GM19452 (cell line): ENCODE measurements around the gene TMTC4.

Source experiments
- ATAC-seq: cut with Tn5 transposase; IDR thresholded peaks from one replicate; pipeline ENCODE4 v1.9.1; 2021; ENCODE audit not compliant: unreplicated experiment

The TMTC4 gene

GRCh38 chr13:100667894-100668293 is 6.7 kb downstream of the TMTC4 start:
- ATAC-seq = no peak

- no peak for ATAC-seq
These were observed 8.5 kb downstream of the TMTC4 start for GRCh38 chr13:100666124-100666523.

GRCh38 chr13:100665403-100665802 is 9.2 kb downstream of the TMTC4 start:
- ATAC-seq = no peak

GRCh38 chr13:100664171-100664900 is 10.3 kb downstream of the TMTC4 start:
- ATAC-seq = no peak

- no peak for ATAC-seq
These were observed 12.0 kb downstream of the TMTC4 start for GRCh38 chr13:100662468-100663211.

- no peak for ATAC-seq
These were observed 13.8 kb downstream of the TMTC4 start for GRCh38 chr13:100660761-100661160.

GRCh38 chr13:100659578-100659977 is 15.0 kb downstream of the TMTC4 start:
- ATAC-seq = no peak

- ATAC-seq = peak; percentile 89
These were observed 16.2 kb downstream of the TMTC4 start for GRCh38 chr13:100658363-100658762.

- peak; percentile 13 for ATAC-seq
These were observed 16.7 kb downstream of the TMTC4 start for GRCh38 chr13:100657881-100658315.

GRCh38 chr13:100652510-100652909 is 22.1 kb downstream of the TMTC4 start:
- ATAC-seq = no peak

- ATAC-seq = no peak
These were observed 24.3 kb downstream of the TMTC4 start for GRCh38 chr13:100650326-100650725.

- no peak for ATAC-seq
These were observed 26.2 kb downstream of the TMTC4 start for GRCh38 chr13:100648354-100648753.

GRCh38 chr13:100646871-100647270 is 27.7 kb downstream of the TMTC4 start:
- no peak for ATAC-seq

GRCh38 chr13:100646030-100646673 is 28.4 kb downstream of the TMTC4 start:
- no peak for ATAC-seq

- ATAC-seq = no peak
These were observed 29.2 kb downstream of the TMTC4 start for GRCh38 chr13:100645382-100645781.

GRCh38 chr13:100644371-100644770 is 30.2 kb downstream of the TMTC4 start:
- ATAC-seq = no peak

GRCh38 chr13:100637796-100638195 is 36.8 kb downstream of the TMTC4 start:
- no peak for ATAC-seq

GRCh38 chr13:100637380-100637779 is 37.2 kb downstream of the TMTC4 start:
- no peak for ATAC-seq

GRCh38 chr13:100636441-100636840 is 38.2 kb downstream of the TMTC4 start:
- no peak for ATAC-seq

- ATAC-seq = no peak
These were observed 38.6 kb downstream of the TMTC4 start for GRCh38 chr13:100636004-100636403.

- ATAC-seq = no peak
These were observed 39.9 kb downstream of the TMTC4 start for GRCh38 chr13:100634696-100635095.

GRCh38 chr13:100633461-100633860 is 41.1 kb downstream of the TMTC4 start:
- ATAC-seq = no peak
